Hematopoietic multipotent progenitor cell treated with erythropoietin and hydrocortisone succinate and interleukin-3 and kit ligand, for 15 days (in vitro differentiated cells): Measurements from ENCODE around the gene S100A10.

ENCODE experiments used
- DNase-seq: peaks from one replicate; pipeline ENCODE4 v3.0.0-alpha.2; 2015; ENCODE audit warnings: low spot score

S100A10 gene

DNA sequence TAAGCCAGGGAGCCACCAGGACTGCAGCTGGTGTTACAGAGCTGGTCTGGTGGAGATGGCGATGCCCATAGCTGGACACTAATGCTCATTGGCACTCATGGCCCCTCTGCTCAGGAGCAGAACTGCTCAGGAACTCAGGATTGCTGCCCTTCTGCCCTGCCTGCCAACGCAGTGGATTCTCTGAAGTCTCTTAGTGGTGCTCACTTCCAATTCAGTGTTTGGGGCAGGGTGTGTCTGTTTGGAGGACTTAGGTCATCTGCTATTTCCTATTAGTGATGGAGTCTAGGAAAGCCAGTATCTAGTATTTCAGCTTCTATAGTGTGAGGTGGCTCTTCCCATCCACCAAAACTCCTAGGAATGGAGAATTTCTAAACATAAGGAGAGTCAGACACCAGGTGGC lies 29.1 kb downstream of the S100A10 start:
- DNase-seq, result no peak

DNA sequence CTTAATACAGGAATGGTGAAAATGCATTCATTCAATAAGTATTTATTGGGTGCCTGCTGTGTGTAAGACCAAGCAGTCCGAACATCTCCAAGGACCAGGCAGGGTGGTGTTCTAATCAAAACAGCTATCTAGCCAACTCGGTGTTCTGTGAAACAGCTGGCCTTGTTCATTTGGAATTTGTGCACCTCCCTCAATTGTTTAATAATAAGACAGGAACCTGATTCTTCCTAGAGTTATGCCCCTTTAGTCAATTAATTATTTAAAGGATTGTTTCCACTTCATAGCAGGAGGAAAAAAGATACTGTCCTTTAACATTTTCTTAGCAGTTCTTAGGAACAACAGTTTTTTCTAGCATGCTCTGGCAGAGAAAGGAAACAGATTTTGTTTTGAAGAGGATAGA lies 30.4 kb downstream of the S100A10 start:
- DNase-seq, result no peak

DNA sequence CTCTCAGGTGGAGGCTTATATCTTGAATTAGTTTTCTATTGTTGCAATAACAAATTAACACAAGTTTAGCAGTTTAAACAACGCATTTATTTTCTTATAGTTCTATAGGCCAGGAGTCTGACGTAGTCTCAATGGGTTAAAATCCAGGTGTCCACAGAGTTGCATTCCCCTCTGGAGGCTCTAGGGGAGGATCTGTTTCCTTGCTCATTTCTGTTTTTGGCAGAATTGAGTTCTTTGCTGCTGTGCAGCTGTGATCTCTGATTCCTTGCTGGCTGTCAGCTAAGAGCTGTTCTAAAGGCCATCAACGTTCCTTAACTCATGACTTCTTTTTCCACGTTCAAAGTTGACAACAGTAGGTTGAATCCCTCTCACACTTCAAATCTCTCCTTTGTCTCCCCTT lies 31.8 kb downstream of the S100A10 start:
- DNase-seq, result no peak

- no peak for DNase-seq
Measured at GRCh38 chr1:151960780-151961513, 32.7 kb downstream of the S100A10 start.

DNA sequence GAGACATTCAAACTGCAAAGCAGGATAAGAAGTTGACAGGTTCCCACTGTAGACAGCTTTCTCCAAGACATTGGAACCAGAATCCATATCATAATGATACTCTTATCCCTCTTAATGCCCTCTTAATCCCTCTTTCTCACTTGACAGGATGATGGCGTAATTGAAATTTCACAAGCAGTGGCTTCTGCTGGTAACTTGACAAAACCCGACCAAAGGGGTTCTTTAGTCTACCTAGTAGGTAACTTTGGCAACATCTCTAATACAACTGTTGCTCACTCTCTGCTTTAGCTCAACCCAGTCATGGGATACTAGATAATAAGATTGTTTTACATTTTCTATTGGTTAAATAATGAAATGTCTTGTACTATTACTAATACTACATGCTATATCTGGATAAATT lies 34.7 kb downstream of the S100A10 start:
- DNase-seq, result no peak

GRCh38 chr1:151956957-151957497 lies 36.6 kb downstream of the S100A10 start:
- no peak for DNase-seq

- no peak for DNase-seq
Measured at GRCh38 chr1:151953409-151954094, 40.1 kb downstream of the S100A10 start.

DNA sequence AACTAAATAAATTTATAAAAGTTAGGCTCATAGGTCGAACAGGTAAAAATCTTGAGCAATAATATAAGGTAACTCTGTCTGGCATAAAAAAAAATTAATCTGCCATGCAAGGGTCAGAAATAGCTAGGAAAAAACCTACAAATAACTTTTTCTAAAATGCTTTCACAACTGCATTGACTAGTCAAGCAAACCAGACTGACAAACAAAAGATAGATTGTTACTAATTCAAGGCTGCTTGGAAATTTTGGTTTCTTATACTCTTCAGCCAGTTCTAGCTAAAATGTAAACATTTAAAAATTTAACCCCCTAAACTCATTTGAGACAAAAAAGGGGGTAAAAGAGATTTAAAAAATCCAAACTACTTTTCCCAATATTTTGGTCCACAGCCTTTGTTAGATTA lies 40.8 kb downstream of the S100A10 start:
- DNase-seq, result no peak

DNA sequence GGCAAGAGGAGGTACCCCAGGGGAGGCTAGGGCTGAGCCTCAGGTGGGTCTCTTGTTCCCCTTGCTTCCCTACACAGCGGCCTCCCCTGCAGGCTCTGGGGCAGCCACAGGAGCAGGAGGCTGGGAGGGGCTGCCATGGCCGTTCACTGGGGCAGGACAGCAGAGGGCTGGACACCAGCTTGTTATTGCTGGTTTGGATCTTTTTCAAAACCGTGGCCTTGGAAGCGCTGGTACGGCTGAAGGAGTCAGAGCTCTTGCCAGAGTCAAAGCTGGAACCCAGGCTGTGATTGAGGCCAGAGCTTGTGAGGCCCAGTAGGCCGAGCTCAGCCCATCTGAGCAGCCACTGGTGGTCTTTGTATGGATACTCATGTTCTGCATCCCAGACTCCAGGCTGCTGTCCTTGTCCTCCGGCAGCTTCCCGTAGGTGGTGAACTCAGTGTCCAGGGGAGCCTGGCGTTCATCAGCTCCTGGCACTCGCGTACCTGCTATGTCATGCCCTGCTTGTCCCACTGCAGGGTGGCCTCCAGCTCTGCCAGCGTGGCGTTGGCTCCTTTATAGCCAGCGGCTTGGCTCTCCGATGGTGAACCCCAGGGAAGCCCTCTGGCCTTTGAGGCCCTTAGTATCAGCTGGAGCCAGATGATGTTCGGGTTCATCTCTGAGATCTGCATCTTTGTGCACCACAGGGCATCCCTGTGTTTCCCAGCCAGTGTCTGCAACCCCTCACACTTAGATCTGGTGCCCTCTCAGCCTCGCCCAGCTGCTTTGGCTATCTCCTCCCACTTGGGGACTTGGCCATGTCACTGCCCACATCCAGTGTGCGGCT lies 44.1 kb downstream of the S100A10 start:
- no peak for DNase-seq

- DNase-seq, result no peak
Measured at GRCh38 chr1:151948506-151948905, 45.2 kb downstream of the S100A10 start.

DNA sequence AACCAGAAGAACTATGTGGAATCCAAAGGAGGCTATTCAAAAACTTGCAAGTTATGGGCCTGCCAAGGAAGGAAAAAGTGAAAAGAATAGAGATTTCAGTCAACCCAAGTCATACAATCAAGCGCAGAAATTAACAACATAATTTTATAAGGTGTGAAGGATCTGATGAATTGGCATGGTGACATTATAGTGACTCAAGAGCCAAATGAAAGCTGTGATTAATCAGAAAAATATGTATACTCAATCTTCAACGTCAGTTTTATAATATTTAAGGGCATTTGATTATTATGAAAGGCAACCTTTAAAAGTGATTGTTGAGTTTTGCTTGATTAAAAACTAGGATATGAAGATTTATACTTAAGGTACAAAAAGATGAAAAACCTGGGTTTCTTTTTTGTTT lies 46.5 kb downstream of the S100A10 start:
- no peak for DNase-seq

GRCh38 chr1:151945725-151946722 lies 47.6 kb downstream of the S100A10 start:
- peak; percentile 97 for DNase-seq

GRCh38 chr1:151944857-151945575 lies 48.6 kb downstream of the S100A10 start:
- DNase-seq, result no peak

DNA sequence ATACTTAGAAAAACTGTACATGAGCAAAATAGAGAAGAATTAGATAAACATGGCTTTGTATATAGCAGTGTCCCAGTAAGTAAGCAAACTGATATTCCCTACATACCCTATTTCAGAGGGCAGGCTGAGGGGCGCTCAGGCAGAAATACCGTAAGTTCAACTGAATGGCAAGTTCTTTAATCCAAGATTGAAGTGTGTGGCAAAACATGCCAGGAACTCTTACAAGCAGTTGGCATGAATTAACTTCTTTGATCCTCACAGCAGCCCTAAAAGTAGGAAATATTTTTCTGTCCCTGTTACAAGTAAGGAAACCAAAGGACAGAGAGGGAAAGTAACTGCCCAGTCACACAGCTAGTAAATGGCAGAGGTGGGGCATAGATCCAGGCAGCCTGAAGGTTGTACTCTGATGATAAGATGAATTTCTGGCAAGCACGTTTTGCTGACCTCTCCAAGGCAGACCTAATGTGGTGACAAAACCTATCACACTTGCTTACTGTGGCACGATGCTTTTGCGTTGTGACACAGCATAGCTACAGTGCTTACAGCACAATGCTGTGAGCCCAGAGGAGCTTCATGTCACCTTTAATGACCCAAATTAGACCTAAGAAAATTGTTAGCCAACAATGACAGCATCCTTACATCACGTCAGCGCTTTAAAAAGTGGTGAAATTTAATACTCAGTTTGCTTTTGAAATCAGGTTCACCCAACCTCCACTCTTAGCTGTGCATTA lies 49.4 kb downstream of the S100A10 start:
- peak; percentile 93 for DNase-seq

DNA sequence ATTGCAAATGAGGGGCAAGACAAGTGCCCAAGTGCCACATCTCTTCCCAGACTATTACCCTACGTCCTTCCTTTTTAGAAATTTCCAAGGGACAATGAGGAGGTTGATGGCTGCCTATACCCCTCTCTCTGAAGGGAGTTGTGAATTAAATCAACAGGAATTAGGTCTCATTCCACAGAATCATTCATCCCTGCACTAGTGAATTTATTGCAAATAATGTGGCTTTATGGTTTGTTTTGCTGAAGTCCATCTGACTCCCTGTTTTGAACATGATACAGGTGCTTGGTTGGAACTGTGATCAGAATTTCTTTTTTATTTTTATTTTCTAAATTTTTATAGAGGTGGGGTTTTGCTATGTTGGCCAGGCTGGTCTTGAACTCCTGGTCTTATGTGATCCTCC lies 50.1 kb downstream of the S100A10 start:
- DNase-seq, result no peak

DNA sequence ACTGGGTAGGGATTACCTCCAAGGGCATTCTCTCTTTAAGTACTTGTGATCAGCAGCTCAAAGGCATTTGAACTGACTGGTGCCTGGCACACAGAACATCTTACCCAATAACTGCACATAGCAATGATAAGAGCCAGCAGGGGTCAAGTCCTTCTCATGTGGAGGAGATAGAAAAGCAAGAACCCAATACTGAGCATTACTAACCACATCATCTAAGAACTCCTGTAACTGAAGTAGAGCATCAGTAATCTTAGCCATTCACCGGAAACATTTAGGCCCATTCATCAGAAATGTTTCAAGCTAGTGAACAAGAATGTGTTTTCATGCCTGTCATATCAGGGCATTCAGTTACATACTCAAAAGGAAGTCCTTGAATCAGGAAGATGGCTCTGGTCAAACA lies 50.8 kb downstream of the S100A10 start:
- peak; percentile 67 for DNase-seq

- no peak for DNase-seq
Measured at GRCh38 chr1:151940541-151940940, 53.1 kb downstream of the S100A10 start.

GRCh38 chr1:151939779-151940178 lies 53.9 kb downstream of the S100A10 start:
- no peak for DNase-seq

DNA sequence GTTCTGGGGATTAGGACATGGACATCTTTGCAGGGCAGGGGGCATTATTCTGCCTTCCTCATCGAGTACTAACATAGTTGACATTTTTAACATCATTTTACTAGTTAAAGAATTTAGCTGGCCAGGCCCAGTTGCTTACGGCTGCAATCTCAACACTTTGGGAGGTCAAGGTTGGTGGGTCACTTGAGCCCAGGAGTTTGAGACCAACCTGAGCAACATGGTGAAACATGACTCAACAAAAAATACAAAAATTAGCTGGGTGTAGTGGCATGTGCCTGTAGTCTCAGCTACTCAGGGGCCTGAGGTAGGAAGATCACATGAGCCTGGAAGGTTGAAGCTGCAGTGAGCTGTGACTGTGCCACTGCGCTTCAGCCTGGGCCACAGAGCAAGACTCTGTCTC lies 54.5 kb downstream of the S100A10 start:
- no peak for DNase-seq

DNA sequence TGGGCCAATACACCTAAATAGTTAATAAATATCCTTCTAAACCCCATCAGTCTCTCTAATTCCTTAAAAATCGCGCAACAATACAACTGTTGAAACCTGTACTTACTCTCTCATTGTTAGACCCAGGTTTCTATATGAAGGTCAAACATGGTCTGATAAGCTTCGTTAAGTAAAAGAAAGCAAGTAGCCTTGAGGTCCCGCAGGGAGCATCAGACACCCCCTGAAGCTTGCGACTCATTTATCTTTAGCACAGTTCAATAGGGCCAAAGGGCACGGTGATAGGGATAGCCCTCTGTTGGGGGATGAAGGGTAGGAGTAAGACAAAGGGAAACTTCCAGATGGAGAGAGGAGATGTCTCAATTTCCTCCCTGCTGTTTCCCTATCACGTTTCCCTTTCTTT lies 57.0 kb downstream of the S100A10 start:
- DNase-seq, result no peak
